Spleen (tissue), 7 donors: ENCODE measurements around the gene CNIH3.

Experiments
- POLR2A ChIP-seq, 3 donors: fragments of 450-650 bp; IDR thresholded peaks; one replicate each; pipeline ENCODE4 v1.5.1; 2017; ENCODE audit warnings: antibody characterized with exemption in 3 of 3, mild to moderate bottlenecking in 1 of 3
- POLR2AphosphoS5 ChIP-seq, 3 donors: sonication (generic); formaldehyde crosslinking; IDR thresholded peaks; one replicate each; pipeline ENCODE4 v1.5.1; 2017; ENCODE audit warnings: antibody characterized with exemption in 3 of 3
- TF ChIP-seq, protein P1 (sequence below), 11 experiments: fragments of 200-600 bp in 7 of 11; fragments of 450-650 bp in 4 of 11; sonication (generic) in 4 of 11; IDR thresholded peaks in 8 of 11; conservative IDR thresholded peaks in 3 of 11; 1 replicate in 7 of 11; 2 replicates in 4 of 11; pipeline versions ENCODE4 v1.4.0 to v1.8.0; 2016 to 2021; ENCODE audit warnings: antibody characterized with exemption in 11 of 11, inconsistent platforms in 4 of 11, mild to moderate bottlenecking in 1 of 11
- donor health status: DM: no; HTN: no; CAD: no; lungs with moderate emphysema.
- donor health status: DM: no; HTN: no; CAD: no.
- donor health status: DM: no; HTN: no; CAD: no.

DNA sequence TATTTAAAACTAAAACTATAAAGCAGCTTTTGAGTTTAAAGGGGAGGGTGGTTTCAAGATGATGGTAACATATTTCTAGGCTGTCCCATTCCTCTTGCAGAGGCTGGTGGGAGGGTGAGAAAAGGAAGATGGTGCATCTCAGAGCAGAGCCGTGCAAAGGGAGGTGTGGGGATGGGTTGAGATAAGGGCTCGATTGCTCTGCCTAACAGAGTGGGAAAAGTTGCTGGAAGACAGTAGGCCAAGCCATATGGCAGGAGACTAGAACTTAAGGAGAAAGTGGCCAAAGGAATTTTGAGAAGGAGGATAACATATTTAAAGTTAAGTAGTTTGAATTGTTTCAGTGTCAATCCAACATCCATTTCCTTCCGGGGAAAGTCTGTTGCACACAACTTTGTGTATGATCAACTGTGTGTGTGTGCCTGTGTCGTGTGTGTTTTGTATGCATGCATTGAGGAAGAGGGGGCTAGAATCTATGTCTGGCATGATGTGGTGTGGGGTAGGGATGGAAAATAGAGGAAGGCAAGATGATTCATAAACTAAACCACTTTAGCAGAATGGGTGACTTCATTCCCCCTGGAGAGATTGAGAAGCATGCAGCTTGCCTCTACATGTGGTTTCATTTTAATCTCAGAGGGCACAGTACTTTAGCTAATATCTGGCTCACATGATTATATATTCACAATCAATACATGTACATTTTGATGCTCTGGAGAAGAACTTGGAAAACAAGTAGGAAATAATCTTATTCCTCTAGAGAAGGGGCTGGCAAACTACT lies 168.3 kb downstream of the CNIH3 start:
- TF ChIP-seq, protein P1, sequence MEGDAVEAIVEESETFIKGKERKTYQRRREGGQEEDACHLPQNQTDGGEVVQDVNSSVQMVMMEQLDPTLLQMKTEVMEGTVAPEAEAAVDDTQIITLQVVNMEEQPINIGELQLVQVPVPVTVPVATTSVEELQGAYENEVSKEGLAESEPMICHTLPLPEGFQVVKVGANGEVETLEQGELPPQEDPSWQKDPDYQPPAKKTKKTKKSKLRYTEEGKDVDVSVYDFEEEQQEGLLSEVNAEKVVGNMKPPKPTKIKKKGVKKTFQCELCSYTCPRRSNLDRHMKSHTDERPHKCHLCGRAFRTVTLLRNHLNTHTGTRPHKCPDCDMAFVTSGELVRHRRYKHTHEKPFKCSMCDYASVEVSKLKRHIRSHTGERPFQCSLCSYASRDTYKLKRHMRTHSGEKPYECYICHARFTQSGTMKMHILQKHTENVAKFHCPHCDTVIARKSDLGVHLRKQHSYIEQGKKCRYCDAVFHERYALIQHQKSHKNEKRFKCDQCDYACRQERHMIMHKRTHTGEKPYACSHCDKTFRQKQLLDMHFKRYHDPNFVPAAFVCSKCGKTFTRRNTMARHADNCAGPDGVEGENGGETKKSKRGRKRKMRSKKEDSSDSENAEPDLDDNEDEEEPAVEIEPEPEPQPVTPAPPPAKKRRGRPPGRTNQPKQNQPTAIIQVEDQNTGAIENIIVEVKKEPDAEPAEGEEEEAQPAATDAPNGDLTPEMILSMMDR (IDR thresholded peaks at IDR 0.05 in 8 of 11, conservative IDR thresholded peaks at IDR 0.05 in 3 of 11): no peak
- TF ChIP-seq POLR2AphosphoS5 (IDR thresholded peaks at IDR 0.05): no peak
- no peak for TF ChIP-seq POLR2A (IDR thresholded peaks at IDR 0.05)
